ENCODE results near the gene MFGE8.

The MFGE8 gene

GRCh38 chr15:88878720-88879184 lies 34.4 kb downstream of the MFGE8 start:
- no peak overlapping the region for H3K4me2 ChIP-seq (ENCODE audit: low read length)

GRCh38 chr15:88877906-88878305 lies 35.3 kb downstream of the MFGE8 start:
- H3K9me3 ChIP-seq (replicated peaks; ENCODE audit: low read length) = no peaks in the 10 kb centered on the region
- H3K4me3 ChIP-seq (ENCODE audit: low read length) = no peak overlapping the region
- H3K36me3 ChIP-seq (ENCODE audit: insufficient read depth, low read length) = peaks cover 5% of the 10 kb centered on the region
- no peak overlapping the region for H3K4me2 ChIP-seq (ENCODE audit: low read length)
- no peak overlapping the region for H3K9ac ChIP-seq (ENCODE audit: low read depth, low read length)
- H3K27me3 ChIP-seq (ENCODE audit: control insufficient read depth, insufficient read depth, low read length) = peaks cover 17% of the 10 kb centered on the region
- H3K4me1 ChIP-seq (ENCODE audit: control insufficient read depth, insufficient read depth, low read length) = peaks cover 7% of the 10 kb centered on the region

More at GRCh38 chr15:88878720-88879184, 34.4 kb downstream of the MFGE8 start:
- Histone ChIP-seq H3K4me3 (ENCODE audit: low read length) (no peak overlapping the region), H3K27me3 (ENCODE audit: control insufficient read depth, insufficient read depth, low read length) (peaks cover 9% of the 10 kb centered on the region), H3K36me3 (ENCODE audit: insufficient read depth, low read length) (peaks cover 5% of the 10 kb centered on the region), H3K9ac (ENCODE audit: low read depth, low read length) (no peak overlapping the region), H3K9me3 (replicated peaks; ENCODE audit: low read length) (no peaks in the 10 kb centered on the region), H3K4me1 (ENCODE audit: control insufficient read depth, insufficient read depth, low read length) (peaks cover 8% of the 10 kb centered on the region)

- no peak overlapping the region for H3K4me3 ChIP-seq (ENCODE audit: low read length)
- H3K9me3 ChIP-seq (replicated peaks; ENCODE audit: low read length) = no peaks in the 10 kb centered on the region
- H3K4me2 ChIP-seq (ENCODE audit: low read length) = no peak overlapping the region
- peaks cover 5% of the 10 kb centered on the region for H3K36me3 ChIP-seq (ENCODE audit: insufficient read depth, low read length)
- H3K27me3 ChIP-seq (ENCODE audit: control insufficient read depth, insufficient read depth, low read length) = peaks cover 22% of the 10 kb centered on the region
- peaks cover 3% of the 10 kb centered on the region for H3K4me1 ChIP-seq (ENCODE audit: control insufficient read depth, insufficient read depth, low read length)
- no peak overlapping the region for H3K9ac ChIP-seq (ENCODE audit: low read depth, low read length)
Observed at GRCh38 chr15:88877415-88877814, 35.8 kb downstream of the MFGE8 start.

GRCh38 chr15:88876573-88876972 lies 36.6 kb downstream of the MFGE8 start:
- no peak overlapping the region for H3K4me3 ChIP-seq (ENCODE audit: low read length)
- H3K4me2 ChIP-seq (ENCODE audit: low read length) = no peak overlapping the region
- H3K4me1 ChIP-seq (ENCODE audit: control insufficient read depth, insufficient read depth, low read length) = no peaks in the 10 kb centered on the region
- peaks cover 30% of the 10 kb centered on the region for H3K27me3 ChIP-seq (ENCODE audit: control insufficient read depth, insufficient read depth, low read length)
- H3K36me3 ChIP-seq (ENCODE audit: insufficient read depth, low read length) = peaks cover 5% of the 10 kb centered on the region
- no peak overlapping the region for H3K9ac ChIP-seq (ENCODE audit: low read depth, low read length)
- no peaks in the 10 kb centered on the region for H3K9me3 ChIP-seq (replicated peaks; ENCODE audit: low read length)

GRCh38 chr15:88874684-88875083 lies 38.5 kb downstream of the MFGE8 start:
- Histone ChIP-seq H3K4me3 (ENCODE audit: low read length) (no peak overlapping the region), H3K9me3 (replicated peaks; ENCODE audit: low read length) (no peaks in the 10 kb centered on the region), H3K4me1 (ENCODE audit: control insufficient read depth, insufficient read depth, low read length) (no peaks in the 10 kb centered on the region), H3K36me3 (ENCODE audit: insufficient read depth, low read length) (no peaks in the 10 kb centered on the region), H3K27me3 (ENCODE audit: control insufficient read depth, insufficient read depth, low read length) (peaks cover 45% of the 10 kb centered on the region), H3K9ac (ENCODE audit: low read depth, low read length) (no peak overlapping the region), H3K4me2 (ENCODE audit: low read length) (no peak overlapping the region)

GRCh38 chr15:88874275-88874674 lies 38.9 kb downstream of the MFGE8 start:
- peaks cover 49% of the 10 kb centered on the region for H3K27me3 ChIP-seq (ENCODE audit: control insufficient read depth, insufficient read depth, low read length)
- H3K9ac ChIP-seq (ENCODE audit: low read depth, low read length) = no peak overlapping the region
- no peaks in the 10 kb centered on the region for H3K4me1 ChIP-seq (ENCODE audit: control insufficient read depth, insufficient read depth, low read length)

GRCh38 chr15:88873786-88874185 lies 39.4 kb downstream of the MFGE8 start:
- no peak overlapping the region for H3K4me3 ChIP-seq (ENCODE audit: low read length)
- no peaks in the 10 kb centered on the region for H3K9me3 ChIP-seq (replicated peaks; ENCODE audit: low read length)
- no peaks in the 10 kb centered on the region for H3K4me1 ChIP-seq (ENCODE audit: control insufficient read depth, insufficient read depth, low read length)
- H3K27me3 ChIP-seq (ENCODE audit: control insufficient read depth, insufficient read depth, low read length) = peaks cover 54% of the 10 kb centered on the region
- no peak overlapping the region for H3K4me2 ChIP-seq (ENCODE audit: low read length)
- H3K9ac ChIP-seq (ENCODE audit: low read depth, low read length) = no peak overlapping the region
- H3K36me3 ChIP-seq (ENCODE audit: insufficient read depth, low read length) = no peaks in the 10 kb centered on the region

More at GRCh38 chr15:88874275-88874674, 38.9 kb downstream of the MFGE8 start:
- Histone ChIP-seq H3K4me2 (ENCODE audit: low read length) (no peak overlapping the region), H3K36me3 (ENCODE audit: insufficient read depth, low read length) (no peaks in the 10 kb centered on the region), H3K9me3 (replicated peaks; ENCODE audit: low read length) (no peaks in the 10 kb centered on the region), H3K4me3 (ENCODE audit: low read length) (no peak overlapping the region)

GRCh38 chr15:88872706-88873105 lies 40.5 kb downstream of the MFGE8 start:
- Histone ChIP-seq H3K36me3 (ENCODE audit: insufficient read depth, low read length) (no peaks in the 10 kb centered on the region), H3K4me2 (ENCODE audit: low read length) (no peak overlapping the region), H3K9ac (ENCODE audit: low read depth, low read length) (no peak overlapping the region), H3K9me3 (replicated peaks; ENCODE audit: low read length) (no peaks in the 10 kb centered on the region), H3K4me1 (ENCODE audit: control insufficient read depth, insufficient read depth, low read length) (no peaks in the 10 kb centered on the region), H3K27me3 (ENCODE audit: control insufficient read depth, insufficient read depth, low read length) (peaks cover 59% of the 10 kb centered on the region), H3K4me3 (ENCODE audit: low read length) (no peak overlapping the region)

GRCh38 chr15:88872106-88872505 lies 41.1 kb downstream of the MFGE8 start:
- H3K27me3 ChIP-seq (ENCODE audit: control insufficient read depth, insufficient read depth, low read length) = peaks cover 59% of the 10 kb centered on the region
- H3K36me3 ChIP-seq (ENCODE audit: insufficient read depth, low read length) = no peaks in the 10 kb centered on the region

GRCh38 chr15:88871313-88871712 lies 41.9 kb downstream of the MFGE8 start:
- Histone ChIP-seq H3K36me3 (ENCODE audit: insufficient read depth, low read length) (no peaks in the 10 kb centered on the region), H3K9ac (ENCODE audit: low read depth, low read length) (no peak overlapping the region), H3K4me1 (ENCODE audit: control insufficient read depth, insufficient read depth, low read length) (no peaks in the 10 kb centered on the region), H3K9me3 (replicated peaks; ENCODE audit: low read length) (no peaks in the 10 kb centered on the region), H3K4me2 (ENCODE audit: low read length) (no peak overlapping the region), H3K27me3 (ENCODE audit: control insufficient read depth, insufficient read depth, low read length) (peaks cover 59% of the 10 kb centered on the region), H3K4me3 (ENCODE audit: low read length) (no peak overlapping the region)

More at GRCh38 chr15:88872106-88872505, 41.1 kb downstream of the MFGE8 start:
- Histone ChIP-seq H3K9ac (ENCODE audit: low read depth, low read length) (no peak overlapping the region), H3K9me3 (replicated peaks; ENCODE audit: low read length) (no peaks in the 10 kb centered on the region), H3K4me2 (ENCODE audit: low read length) (no peak overlapping the region), H3K4me3 (ENCODE audit: low read length) (no peak overlapping the region), H3K4me1 (ENCODE audit: control insufficient read depth, insufficient read depth, low read length) (no peaks in the 10 kb centered on the region)

GRCh38 chr15:88866295-88866881 lies 46.8 kb downstream of the MFGE8 start:
- Histone ChIP-seq H3K9me3 (replicated peaks; ENCODE audit: low read length) (no peaks in the 10 kb centered on the region), H3K4me2 (ENCODE audit: low read length) (no peak overlapping the region), H3K9ac (ENCODE audit: low read depth, low read length) (no peak overlapping the region), H3K36me3 (ENCODE audit: insufficient read depth, low read length) (no peaks in the 10 kb centered on the region), H3K27me3 (ENCODE audit: control insufficient read depth, insufficient read depth, low read length) (peaks cover 28% of the 10 kb centered on the region), H3K4me3 (ENCODE audit: low read length) (no peak overlapping the region), H3K4me1 (ENCODE audit: control insufficient read depth, insufficient read depth, low read length) (no peaks in the 10 kb centered on the region)

- Histone ChIP-seq H3K4me3 (ENCODE audit: low read length) (no peak overlapping the region), H3K36me3 (ENCODE audit: insufficient read depth, low read length) (no peaks in the 10 kb centered on the region), H3K9ac (ENCODE audit: low read depth, low read length) (no peak overlapping the region), H3K4me1 (ENCODE audit: control insufficient read depth, insufficient read depth, low read length) (no peaks in the 10 kb centered on the region), H3K9me3 (replicated peaks; ENCODE audit: low read length) (no peaks in the 10 kb centered on the region), H3K27me3 (ENCODE audit: control insufficient read depth, insufficient read depth, low read length) (peaks cover 21% of the 10 kb centered on the region), H3K4me2 (ENCODE audit: low read length) (no peak overlapping the region)
Observed at GRCh38 chr15:88865498-88866099, 47.6 kb downstream of the MFGE8 start.
